Pancreas (tissue), 10 donors: ENCODE results near the gene BRIX1. TPM values are rescaled to one million over a fixed set of nuclear protein-coding genes. Genes with fewer than 3 reads are reported as not detected.
"Not testable (repeated sequence)": the region's sequence is repeated elsewhere in the genome, so short reads cannot be mapped to it uniquely, and the experiment has no call there.

Source experiments
- ATAC-seq, 4 donors: fragments of 200-7000 bp; cut with Tn5 transposase; one replicate each; pipeline versions ENCODE4 v1.8.0 to v1.9.1; 2020; ENCODE audit warnings: mild to moderate bottlenecking in 4 of 4, moderate library complexity in 4 of 4
- DNase-seq, 6 donors: peaks; one replicate each; pipeline ENCODE4 v3.0.0-alpha.2; 2020
- FAIRE-seq: peaks from 2 replicates; lab custom pipeline; 2012; peaks lifted over from hg19 to GRCh38; lab: Jason Lieb, UNC
- H3K27ac ChIP-seq, 4 donors: fragments of 200-600 bp; sonication (generic); 1 replicate in 3 of 4; 2 replicates in 1 of 4; pipeline versions ENCODE4 v1.5.0 to v1.8.0; 2020
- H3K27me3 ChIP-seq, 4 donors: fragments of 200-600 bp; one replicate each; pipeline ENCODE4 v1.8.0; 2021
- H3K36me3 ChIP-seq, 3 donors: fragments of 200-600 bp; sonication (generic) in 1 of 3; one replicate each; pipeline versions ENCODE4 v1.5.0 to v1.8.0; 2020 to 2021
- H3K4me1 ChIP-seq, 3 donors: fragments of 200-600 bp; one replicate each; pipeline ENCODE4 v1.8.0; 2021
- H3K4me3 ChIP-seq, 4 donors: fragments of 200-600 bp; sonication (generic) in 2 of 4; one replicate each; pipeline versions ENCODE4 v1.5.0 to v1.8.0; 2020 to 2021
- H3K9me3 ChIP-seq, 4 donors: fragments of 200-600 bp; one replicate each; pipeline ENCODE4 v1.8.0; 2021
- CTCF ChIP-seq, 4 donors: fragments of 200-600 bp; sonication (generic) in 3 of 4; IDR thresholded peaks; one replicate each; pipeline versions ENCODE4 v1.5.0 to v1.8.0; 2021; ENCODE audit warnings: antibody characterized with exemption in 4 of 4
- WGBS, 2 donors: extraction: QIAGEN DNeasy Blood & Tissue Kit; methylation state at CpG; one replicate each; pipeline ENCODE4 v1.1.7; 2013; 5-methylcytosine and 5-hydroxymethylcytosine counted together
- intact Hi-C, 3 donors: fragments of 100-400 bp; cut with DNase I; formaldehyde crosslinking; loops; one replicate each; pipeline versions ENCODE4 v1.11.1 to v1.14.2; 2022
- polyA plus RNA-seq, 2 donors: library from polyadenylated mRNA; stranded (reverse); fragments of 200-250 nt; gene quantifications; one replicate each; pipeline ENCODE4 v1.2.3, GENCODE V29; 2013
- total RNA-seq, 6 donors: library from RNA; stranded (reverse); fragmentation: NEBNext Ultra II Directional in 4 of 6; extraction: Animal tissue kit (Norgen Biotek cat#: 25700) in 4 of 6; gene quantifications; one replicate each; pipeline versions ENCODE4 v1.2.1 to v1.2.4, GENCODE V29; 2021 to 2023
- donor health status: healthy with polysubstance abuse.
- donor health status: DM: no; HTN: no; CAD: no; lungs with moderate emphysema.
- donor health status: DM: no; HTN: no; CAD: no.
- donor health status: control.
- donor health status: control.
- donor health status: Bipolar disorder and iron deficiency.
- donor health status: DM: yes; HTN: yes; CAD: no.
- donor health status: DM: no; HTN: no; CAD: no.
- donor health status: DM: no; HTN: no; CAD: no.
- donor health status: DM: yes; HTN: yes; CAD: no.

The BRIX1 gene
- total and polyA plus RNA-seq, 8 donors, result 4.3 to 15.9 (median 9.0) TPM

DNA sequence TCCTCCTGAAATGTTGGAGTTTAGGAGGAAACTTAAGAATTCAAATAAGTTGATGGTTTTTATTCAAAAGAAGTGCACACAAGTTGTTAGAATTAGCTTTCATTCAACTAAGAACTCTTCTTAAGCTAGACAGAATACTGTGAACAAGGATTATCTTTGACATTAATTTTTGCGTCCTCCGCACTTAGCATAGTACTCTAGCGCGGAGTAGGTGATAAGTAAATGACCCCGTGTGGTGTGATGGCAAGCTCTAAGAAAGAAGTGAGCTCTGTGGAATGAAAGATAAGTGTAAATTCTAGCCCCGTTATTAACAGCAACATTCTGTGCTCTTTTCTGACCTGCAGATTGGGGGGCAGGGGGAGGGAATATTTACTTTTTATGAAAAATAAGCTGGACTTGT is 1.0 kb downstream of the BRIX1 start:
- H3K9me3 ChIP-seq, result no peaks in the 10 kb centered on the region
- no peak for FAIRE-seq
- no peak for ATAC-seq
- peak overlapping the region; percentile 87 to 94 (median 92) for H3K4me3 ChIP-seq
- H3K27me3 ChIP-seq, result no peaks in the 10 kb centered on the region
- H3K4me1 ChIP-seq, result peaks cover 11 to 22% (median 21%) of the 10 kb centered on the region in 3 donors
- H3K36me3 ChIP-seq, result peaks cover 0 to 20% (median 0%) of the 10 kb centered on the region in 3 donors
- intact Hi-C loops, result no loop called here
- H3K27ac ChIP-seq, result no peak overlapping the region
- no peak for TF ChIP-seq CTCF (IDR thresholded peaks at IDR 0.05)
- whole genome bisulfite sequencing, 2 donors, result 9 to 11% methylated on average over 6 of the region's 6 CpGs
- DNase-seq, result no peak

DNA sequence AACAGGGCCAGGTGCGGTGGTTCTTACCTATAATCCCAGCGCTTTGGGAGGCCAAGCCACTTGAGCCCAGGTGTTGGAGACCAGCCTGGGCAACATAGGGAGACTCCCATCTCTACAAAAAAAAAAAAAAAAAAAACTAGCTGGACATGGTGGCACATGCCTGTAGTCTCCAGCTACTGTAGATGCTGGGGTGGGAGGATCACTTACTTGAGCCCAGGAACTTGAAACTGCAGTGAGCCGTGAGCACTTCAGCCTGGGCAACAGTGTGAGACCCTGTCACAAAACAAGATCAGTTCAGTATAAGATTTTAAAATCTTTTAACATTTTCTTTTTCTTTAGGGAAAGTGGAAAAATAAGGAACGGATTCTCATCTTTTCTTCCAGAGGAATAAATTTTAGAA is 2.5 kb downstream of the BRIX1 start:
- intact Hi-C loops, result no loop called here
- ATAC-seq (no peak), DNase-seq (no peak), FAIRE-seq (no peak)
- Histone ChIP-seq H3K4me3 (no peak overlapping the region), H3K36me3 (peaks cover 0 to 20% (median 3%) of the 10 kb centered on the region in 3 donors), H3K4me1 (peaks cover 11 to 22% (median 21%) of the 10 kb centered on the region in 3 donors), H3K27ac (no peak overlapping the region), H3K27me3 (no peaks in the 10 kb centered on the region), H3K9me3 (no peaks in the 10 kb centered on the region)
- no peak for TF ChIP-seq CTCF (IDR thresholded peaks at IDR 0.05)
- WGBS, 2 donors, result 77 to 81% methylated on average over 4 of the region's 4 CpGs

GRCh38 chr5:34919077-34919476 is 3.6 kb downstream of the BRIX1 start:
- Histone ChIP-seq H3K4me1 (peaks cover 10 to 25% (median 24%) of the 10 kb centered on the region in 3 donors), H3K27me3 (no peaks in the 10 kb centered on the region), H3K27ac (no peak overlapping the region), H3K9me3 (no peaks in the 10 kb centered on the region), H3K4me3 (no peak overlapping the region), H3K36me3 (peaks cover 0 to 27% (median 7%) of the 10 kb centered on the region in 3 donors)
- no peak for FAIRE-seq
- no peak for DNase-seq
- intact Hi-C loops, result no loop called here
- WGBS, 2 donors, result 83 to 87% methylated on average over 4 of the region's 4 CpGs
- TF ChIP-seq CTCF (IDR thresholded peaks at IDR 0.05), result no peak
- no peak for ATAC-seq

DNA sequence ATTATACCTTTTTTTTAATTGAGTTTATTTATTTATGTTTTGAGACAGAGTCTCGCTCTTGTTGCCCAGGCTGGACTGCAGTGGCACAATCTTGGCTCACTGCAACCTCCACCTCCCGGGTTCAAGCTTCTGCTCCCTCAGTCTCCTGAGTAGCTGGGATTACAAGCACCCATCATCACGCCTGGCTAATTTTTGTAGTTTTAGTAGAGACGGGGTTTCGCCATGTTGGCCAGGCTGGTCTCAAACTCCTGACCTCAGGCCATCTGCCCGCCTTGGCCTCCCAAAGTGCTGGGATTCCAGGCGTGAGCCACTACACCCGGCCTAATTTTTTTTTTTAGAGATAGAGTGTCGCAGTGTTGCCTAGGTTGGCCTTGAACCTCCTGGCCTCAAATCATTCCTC is 7.7 kb downstream of the BRIX1 start:
- ATAC-seq, intact Hi-C loops, H3K9me3 ChIP-seq, H3K27me3 ChIP-seq, FAIRE-seq, DNase-seq, H3K4me3 ChIP-seq: not testable (repeated sequence)
- Histone ChIP-seq H3K36me3 (peaks cover 0 to 49% (median 20%) of the 10 kb centered on the region in 3 donors), H3K27ac (peak overlapping the region in 1 of 4 donors; percentile 7), H3K4me1 (peaks cover 6 to 13% (median 11%) of the 10 kb centered on the region in 3 donors)
- WGBS, 2 donors, result 88% methylated on average over 9 of the region's 9 CpGs

DNA sequence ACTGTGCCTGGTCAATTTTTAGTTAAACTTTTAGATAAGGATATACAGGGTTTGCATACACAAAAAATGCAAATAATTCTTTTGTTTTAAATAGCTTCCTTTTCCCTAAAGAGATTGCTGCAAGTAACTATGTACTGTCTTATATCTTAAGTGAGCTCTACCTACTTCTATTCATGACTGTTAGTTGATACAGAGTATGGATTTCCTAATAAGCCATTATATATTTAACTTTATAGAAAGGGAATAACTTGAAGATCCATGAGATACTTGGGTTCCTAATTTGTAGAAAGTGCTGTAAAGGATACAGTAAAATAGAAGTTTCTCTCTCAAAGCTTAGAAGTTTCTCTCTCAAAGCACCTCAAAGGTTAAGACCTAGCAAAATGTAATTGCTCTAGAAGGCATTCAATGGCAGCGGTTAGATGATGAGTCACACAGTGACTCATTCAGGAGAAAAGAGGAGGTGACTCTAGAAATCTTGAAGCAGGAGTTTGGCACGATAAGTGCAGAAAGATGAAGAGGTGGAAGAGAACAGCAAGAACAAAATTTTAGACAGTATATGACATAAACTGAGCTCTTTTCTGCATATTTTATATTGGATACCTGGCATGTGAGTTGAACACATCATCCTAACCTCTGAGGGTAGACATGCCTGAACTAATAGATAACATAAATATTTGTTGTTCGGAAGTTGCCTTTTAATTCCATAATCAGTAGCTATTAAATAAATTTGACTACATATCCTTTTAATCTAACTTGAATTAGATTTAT is 8.4 kb downstream of the BRIX1 start:
- H3K36me3 ChIP-seq, result peaks cover 0 to 49% (median 20%) of the 10 kb centered on the region in 3 donors
- WGBS, 2 donors, result 36% methylated on average over 3 of the region's 3 CpGs
- FAIRE-seq, result no peak
- no peaks in the 10 kb centered on the region for H3K27me3 ChIP-seq
- ATAC-seq, result peak; percentile 67 to 85 (median 74)
- peaks cover 10 to 16% (median 13%) of the 10 kb centered on the region in 3 donors for H3K4me1 ChIP-seq
- no peaks in the 10 kb centered on the region for H3K9me3 ChIP-seq
- H3K4me3 ChIP-seq, result no peak overlapping the region
- H3K27ac ChIP-seq, result peak overlapping the region in 1 of 4 donors; percentile 7
- no peak for TF ChIP-seq CTCF (IDR thresholded peaks at IDR 0.05)
- peak in 1 of 6 donors; percentile 25 for DNase-seq
- intact Hi-C loops, result no loop called here
